Uterus (tissue), 2 donors: Measurements from ENCODE around the gene CFAP126.
"Not testable (repeated sequence)": the region's sequence is repeated elsewhere in the genome, so short reads cannot be mapped to it uniquely, and the experiment has no call there.

Experiments
- POLR2A ChIP-seq, 2 donors: fragments of 450-650 bp; IDR thresholded peaks; one replicate each; pipeline ENCODE4 v1.6.1; 2016; ENCODE audit warnings: antibody characterized with exemption in 2 of 2, mild to moderate bottlenecking in 1 of 2, moderate library complexity in 1 of 2
- TF ChIP-seq, protein P1 (sequence below), 4 experiments: fragments of 200-600 bp in 2 of 4; fragments of 450-650 bp in 2 of 4; sonication (generic) in 2 of 4; IDR thresholded peaks; one replicate each; pipeline ENCODE4 v1.5.1; 2016 to 2019; ENCODE audit warnings: antibody characterized with exemption in 4 of 4, mild to moderate bottlenecking in 2 of 4, moderate library complexity in 1 of 4

DNA sequence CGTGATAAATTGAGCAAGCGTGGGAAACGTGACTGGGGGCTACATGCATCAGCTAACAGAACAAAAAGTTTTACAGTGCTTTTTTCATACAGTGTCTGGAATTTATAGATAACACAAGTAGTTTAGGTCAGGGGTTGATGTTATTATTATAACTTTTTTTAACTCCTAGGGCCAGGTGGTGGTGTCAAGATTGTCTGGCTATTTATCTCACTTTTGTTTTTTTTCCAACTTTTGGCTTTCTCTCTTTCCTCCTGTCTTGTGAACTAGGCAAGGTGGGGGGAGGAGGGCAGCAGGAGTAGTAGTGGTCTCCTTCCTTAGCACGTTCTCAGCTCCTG lies 42.9 kb upstream of the CFAP126 start:
- TF ChIP-seq POLR2A (IDR thresholded peaks at IDR 0.05): not testable (repeated sequence)
- TF ChIP-seq, protein P1, sequence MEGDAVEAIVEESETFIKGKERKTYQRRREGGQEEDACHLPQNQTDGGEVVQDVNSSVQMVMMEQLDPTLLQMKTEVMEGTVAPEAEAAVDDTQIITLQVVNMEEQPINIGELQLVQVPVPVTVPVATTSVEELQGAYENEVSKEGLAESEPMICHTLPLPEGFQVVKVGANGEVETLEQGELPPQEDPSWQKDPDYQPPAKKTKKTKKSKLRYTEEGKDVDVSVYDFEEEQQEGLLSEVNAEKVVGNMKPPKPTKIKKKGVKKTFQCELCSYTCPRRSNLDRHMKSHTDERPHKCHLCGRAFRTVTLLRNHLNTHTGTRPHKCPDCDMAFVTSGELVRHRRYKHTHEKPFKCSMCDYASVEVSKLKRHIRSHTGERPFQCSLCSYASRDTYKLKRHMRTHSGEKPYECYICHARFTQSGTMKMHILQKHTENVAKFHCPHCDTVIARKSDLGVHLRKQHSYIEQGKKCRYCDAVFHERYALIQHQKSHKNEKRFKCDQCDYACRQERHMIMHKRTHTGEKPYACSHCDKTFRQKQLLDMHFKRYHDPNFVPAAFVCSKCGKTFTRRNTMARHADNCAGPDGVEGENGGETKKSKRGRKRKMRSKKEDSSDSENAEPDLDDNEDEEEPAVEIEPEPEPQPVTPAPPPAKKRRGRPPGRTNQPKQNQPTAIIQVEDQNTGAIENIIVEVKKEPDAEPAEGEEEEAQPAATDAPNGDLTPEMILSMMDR (IDR thresholded peaks at IDR 0.05): not testable (repeated sequence)
